Activated T-helper 1 cell treated with anti-CD3 and anti-CD28 coated beads, Interleukin-2, amount 50 U/mL, for 16 hours (primary cell): ENCODE data around the gene OR2A1.
"Not testable (repeated sequence)": the region's sequence is repeated elsewhere in the genome, so short reads cannot be mapped to it uniquely, and the experiment has no call there.

Source experiments
- DNase-seq, 2 donors: peaks; one replicate each; pipeline ENCODE4 v3.0.0-alpha.2; 2020; ENCODE audit warnings: low read depth in 1 of 2, low spot score in 1 of 2

The OR2A1 gene, protein sequence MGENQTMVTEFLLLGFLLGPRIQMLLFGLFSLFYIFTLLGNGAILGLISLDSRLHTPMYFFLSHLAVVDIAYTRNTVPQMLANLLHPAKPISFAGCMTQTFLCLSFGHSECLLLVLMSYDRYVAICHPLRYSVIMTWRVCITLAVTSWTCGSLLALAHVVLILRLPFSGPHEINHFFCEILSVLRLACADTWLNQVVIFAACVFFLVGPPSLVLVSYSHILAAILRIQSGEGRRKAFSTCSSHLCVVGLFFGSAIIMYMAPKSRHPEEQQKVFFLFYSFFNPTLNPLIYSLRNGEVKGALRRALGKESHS

DNA sequence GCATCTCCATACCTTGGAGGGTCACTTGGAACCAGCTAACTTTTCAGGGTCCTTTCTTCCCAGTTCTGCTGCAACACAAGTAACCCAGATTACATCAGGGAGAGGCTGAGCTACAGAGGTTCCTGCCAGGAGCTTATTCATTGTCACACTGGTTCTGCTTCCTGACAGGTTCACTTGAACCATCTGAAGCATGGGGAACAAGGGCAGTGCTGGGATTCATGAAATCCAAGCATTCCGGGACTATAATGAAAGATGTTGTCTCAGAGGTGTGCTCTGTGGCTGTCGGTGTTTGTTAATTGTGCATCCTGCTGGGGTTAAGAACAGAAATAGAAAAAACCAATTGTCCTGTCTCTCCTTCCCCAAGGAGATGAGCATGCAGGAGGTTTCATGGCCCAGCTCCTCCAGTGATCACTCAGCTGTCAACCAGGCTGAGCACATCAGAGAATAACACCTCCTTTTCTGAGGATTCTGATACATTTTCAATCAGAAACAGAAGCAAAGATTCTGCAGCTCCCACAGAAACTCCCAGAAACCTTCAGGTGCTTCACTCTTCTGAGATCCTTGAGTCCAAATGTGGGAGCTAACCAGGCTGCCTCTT lies at the start of gene OR2A1:
Gene OR2A1 (plus strand): TSS at position 548 of the 598 bp plus-strand sequence. CDS start 5,706 bp downstream, outside the sequence.
- not testable (repeated sequence) for DNase-seq

DNA sequence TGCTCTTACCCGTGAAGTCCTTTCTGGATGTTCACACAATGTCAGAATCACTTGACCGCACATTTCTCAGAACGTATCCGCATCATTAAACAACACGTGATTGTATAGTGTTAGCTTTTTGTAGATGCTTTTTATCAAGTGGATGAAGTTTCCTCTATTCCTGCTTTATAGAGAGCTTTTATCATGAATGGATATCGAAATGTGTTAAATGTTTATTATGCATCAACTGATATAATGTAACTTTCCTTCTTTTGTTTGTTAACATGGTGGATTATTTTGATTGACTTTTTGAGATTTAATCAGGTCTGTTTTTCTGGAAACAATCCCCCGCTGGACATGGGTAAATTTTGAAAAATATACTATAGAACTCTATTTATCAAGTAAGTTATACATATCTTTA lies 47.5 kb upstream of the OR2A1 start, which contains the start of gene OR2A7:
Gene OR2A7 (minus strand): TSS at position 101 of the 400 bp plus-strand sequence. CDS start 5,164 bp downstream, outside the sequence.
- not testable (repeated sequence) for DNase-seq

DNA sequence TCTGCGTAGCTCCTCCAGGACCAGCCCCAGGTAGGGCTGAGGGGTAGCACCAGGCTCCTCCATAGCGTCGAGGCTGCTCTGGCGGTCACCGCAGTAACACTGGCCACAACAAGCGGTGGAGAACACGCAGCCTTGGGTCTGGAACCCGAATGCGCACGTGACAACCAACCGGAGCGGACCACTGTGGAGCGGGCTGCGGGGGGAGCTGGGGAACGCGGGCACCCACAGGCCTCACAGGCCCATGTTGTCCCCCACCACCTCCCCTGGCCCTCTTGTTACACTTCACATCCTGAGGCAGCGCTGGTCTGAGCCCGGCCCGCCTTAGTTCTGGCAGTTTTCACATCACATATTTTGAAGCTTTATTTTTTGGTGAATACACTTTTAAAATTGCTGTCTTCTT lies 43.0 kb upstream of the OR2A1 start, which contains the start of gene CTAGE8:
Gene CTAGE8 (minus strand): TSS at position 101 of the 400 bp plus-strand sequence. CDS start 38 bp downstream, at position 63.
- not testable (repeated sequence) for DNase-seq

DNA sequence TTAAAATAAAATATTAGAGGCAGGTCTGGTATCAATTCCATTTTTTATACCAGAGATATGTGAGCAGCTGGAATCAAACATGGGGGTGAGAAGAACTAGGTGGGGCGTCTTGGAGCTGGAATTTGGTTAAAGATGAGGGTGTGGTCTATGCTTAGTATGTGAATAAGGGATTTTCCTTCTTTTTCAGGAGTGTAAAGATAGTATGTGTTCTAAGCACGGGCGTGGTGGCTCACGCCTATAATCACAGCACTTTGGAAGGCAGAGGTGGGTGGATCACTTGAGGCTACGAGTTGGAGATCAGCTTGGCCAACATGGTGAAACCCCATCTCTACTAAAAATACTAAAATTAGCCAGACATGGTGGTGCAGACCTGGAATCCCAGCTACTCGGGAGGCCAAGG lies 36.9 kb upstream of the OR2A1 start:
- not testable (repeated sequence) for DNase-seq

DNA sequence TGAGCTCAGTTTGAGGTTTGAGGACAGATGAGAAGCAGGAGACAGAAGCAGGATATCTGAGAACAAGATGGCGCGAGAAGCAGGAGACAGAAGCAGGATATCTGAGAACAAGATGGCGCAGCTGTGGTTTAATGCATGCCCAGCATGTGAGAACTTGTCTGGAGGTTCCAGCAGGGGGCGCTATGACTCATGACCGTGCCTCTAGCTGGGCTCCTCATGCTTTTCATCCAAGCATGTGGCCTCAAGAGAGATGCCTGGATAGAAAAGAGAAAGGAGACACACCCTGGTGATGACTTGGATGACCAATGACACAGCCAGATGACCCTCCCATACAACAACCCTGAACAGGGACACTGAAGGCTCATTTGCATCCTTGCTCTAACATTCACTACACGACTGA lies 32.2 kb upstream of the OR2A1 start:
- DNase-seq = not testable (repeated sequence)

DNA sequence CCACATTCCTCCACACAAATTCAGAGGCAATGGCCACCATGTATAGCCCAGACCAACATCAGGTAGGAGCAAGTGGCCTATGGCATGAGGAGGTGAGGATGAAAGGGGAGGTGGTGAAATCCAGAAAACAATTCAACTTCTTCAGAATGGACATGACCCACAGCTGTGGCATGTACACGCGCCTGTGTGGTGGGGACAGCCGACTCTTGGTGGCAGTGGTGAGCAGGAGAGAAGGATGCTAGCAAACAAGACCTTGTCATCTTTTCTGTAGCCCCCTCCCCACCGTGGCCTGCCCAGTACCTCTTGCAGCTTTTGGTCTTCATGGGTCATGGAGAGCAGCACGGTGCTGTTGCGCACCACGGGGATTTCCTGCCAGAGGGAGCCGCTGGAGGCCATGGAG lies 30.2 kb upstream of the OR2A1 start:
- not testable (repeated sequence) for DNase-seq

DNA sequence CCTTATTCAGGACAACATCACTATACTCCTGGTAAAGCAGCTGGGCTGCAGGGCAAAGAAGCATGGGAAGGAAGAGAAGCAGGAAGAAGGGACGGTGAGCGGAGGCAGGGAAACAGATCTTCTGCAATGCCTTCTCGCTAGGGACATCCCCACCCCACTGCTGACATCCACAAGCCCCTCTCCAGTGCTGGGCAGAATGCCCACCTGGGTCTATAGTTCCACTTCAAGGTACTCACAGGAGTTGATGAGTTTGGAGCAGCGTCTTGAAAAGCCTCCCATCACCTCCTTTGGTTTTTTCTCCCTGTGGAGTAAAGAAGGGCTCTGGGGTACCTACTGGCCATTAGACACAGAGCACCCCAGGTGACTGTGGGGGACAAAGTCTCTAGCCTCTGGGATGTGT lies 29.7 kb upstream of the OR2A1 start:
- not testable (repeated sequence) for DNase-seq

DNA sequence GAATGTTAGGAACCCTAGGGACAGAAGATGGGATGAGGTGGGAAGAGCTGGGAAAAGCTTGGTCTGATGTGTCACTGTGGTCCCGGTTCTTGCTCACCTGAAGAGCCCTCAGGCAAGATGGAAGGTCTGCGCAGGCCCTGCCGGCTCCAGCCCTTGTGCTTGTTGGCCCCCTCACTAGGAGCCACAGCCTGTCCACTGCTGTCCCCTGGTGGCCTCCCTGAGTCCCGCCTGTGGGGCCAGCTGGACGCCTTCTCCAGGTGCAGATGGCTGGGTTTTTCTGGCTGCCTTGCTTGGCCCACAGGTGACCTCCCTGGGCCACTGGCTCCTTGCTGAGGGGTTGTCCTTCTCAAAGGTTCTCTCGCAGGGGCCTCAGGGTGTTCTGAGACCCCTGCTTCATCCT lies 28.5 kb upstream of the OR2A1 start:
- not testable (repeated sequence) for DNase-seq

DNA sequence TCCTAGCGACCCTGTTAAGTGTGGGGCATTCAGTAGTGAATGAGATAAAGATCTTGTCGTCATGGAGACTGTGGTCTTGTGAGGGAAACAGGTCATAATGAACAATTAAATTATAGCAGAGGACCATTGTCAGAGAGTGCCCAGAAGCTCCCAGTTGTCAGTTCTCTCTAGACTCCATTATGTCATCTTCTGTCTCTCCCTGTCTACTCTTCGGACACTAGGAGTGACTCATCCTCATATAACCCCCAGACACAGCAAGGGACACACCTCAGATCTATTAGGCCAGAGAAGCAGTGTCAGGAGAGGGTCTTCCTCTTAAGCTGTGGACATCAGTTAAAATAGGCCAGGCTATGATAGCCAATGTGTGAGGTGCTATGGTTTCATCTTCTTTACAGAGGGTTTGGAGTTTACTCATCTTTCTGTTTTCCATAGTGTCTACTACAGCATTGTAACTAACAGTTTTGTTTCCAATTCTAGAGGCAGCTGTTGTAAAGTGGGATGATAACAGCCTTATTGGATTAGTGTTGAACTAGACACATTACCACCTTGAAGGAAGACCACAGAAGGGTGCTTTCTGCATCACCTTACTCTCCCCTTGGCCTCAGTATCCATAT lies 24.9 kb upstream of the OR2A1 start:
- DNase-seq = not testable (repeated sequence)

DNA sequence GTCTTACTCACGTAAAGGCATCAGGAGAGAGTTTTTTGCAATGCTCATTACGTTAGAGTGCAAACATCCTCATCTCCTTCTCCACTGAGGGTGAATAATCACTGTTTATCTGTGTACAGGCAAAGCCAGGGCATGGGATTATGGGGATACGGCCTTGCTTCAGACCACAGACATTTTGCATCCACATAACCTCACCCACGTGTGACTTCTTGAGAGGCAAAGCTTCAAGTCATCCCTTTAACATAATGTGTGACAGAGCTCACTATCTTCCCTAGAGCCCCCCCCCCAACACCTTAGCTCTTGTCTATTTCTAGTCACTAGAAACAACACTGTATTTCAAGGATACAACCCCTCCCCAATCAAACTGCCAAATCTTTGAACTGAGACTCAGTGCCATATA lies 20.6 kb upstream of the OR2A1 start:
- DNase-seq = not testable (repeated sequence)

DNA sequence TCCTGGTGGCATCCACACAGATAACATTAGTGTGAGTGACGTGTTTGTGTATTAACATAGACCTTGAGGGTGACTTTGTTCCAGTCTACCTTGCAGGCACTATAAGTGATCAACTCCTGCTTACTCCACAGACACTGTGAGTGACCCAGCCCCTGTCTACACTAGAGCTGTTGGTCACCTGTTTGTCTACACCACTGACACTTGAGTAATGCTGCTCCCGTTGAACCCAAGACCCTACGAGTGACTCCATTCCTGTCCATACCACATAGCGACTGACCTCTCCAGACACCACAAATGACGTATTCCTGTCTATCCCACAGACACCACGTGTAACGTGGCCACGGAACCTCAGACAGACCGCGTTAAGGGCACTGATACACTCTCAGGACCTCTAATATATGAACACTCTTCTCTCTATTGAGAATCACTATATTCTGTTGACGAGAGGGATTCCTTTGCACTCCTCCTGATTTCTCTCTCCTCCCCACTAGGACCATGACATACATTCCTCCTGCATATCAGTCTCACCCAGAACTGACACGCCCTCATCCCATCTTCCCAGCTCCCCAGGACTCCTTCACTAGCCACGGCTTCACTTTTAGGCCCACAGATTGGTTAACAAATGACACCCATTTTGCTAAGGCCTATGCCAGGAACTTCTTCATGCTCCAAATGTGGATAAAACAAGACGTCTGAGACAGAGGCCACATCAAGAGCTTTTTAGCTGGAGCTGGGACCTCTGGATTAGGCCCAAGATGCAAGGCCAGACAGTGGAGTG lies 19.6 kb upstream of the OR2A1 start:
- not testable (repeated sequence) for DNase-seq

DNA sequence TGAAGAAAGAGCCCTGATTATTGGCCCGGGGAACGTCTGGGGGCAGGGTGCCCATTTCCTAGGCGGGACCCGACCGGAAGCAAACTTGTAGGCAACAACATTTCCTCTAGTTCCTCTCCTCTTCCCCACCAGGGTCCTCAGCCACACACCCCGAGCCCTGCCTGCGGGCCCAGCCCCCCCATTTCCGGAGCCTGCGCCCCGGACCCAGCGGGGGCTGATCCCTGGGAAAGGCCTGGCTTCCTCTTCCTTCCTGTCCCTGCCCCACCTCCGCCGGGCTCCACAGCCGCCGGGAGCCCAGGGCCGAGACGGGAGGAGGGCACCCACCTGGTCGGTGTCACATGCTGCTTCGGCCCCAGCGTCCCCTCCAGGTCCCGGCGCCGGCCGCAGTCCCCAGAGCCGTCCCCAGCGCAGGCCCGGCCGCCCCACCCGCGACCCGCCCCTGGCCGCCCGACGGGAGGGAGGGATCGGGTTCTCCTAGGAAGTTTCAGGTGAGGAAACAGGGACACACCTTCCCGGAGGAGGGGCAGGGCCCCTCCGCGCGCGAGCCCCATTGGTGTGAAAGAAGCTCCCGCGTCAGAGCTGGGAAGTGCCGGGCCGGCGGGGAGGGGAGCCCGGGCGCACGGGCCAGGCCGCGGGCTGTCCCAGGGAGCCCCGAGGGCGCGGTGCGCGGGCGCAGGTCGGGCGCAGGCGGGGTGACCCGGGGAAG lies 18.3 kb upstream of the OR2A1 start:
- DNase-seq = not testable (repeated sequence)

DNA sequence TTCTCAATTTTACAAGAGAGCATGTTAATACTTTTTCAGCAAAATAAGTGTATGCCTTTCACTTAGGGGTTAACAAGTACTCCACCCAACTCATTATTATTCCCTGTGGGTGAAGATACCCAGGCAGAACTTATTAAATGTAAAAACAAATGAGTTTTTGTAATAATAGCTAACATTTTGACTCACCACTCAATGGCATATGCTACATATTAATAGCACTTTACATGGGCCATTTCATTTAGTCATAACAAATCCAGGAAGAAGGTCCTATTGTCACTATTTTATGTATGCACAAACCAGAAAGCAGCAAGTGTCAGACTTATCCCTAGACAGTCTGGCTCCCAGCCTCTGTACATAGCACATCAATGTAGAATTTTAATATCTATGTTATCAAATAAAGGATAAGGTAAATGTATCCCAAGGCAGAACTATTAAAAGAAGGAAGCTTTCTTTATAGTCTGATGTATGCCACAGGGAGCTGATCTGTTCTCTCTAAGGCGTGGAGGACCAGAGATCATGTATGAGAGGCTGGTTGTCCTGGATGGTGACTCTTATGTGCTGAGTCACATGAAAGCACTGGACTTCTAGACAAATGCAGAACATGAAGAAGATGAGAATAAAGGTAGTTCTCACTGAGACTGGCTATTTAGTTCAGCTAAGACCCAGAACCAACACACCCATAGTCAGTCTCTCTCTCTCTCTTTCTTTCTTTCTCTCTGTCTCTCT lies 9.5 kb upstream of the OR2A1 start:
- DNase-seq = not testable (repeated sequence)

DNA sequence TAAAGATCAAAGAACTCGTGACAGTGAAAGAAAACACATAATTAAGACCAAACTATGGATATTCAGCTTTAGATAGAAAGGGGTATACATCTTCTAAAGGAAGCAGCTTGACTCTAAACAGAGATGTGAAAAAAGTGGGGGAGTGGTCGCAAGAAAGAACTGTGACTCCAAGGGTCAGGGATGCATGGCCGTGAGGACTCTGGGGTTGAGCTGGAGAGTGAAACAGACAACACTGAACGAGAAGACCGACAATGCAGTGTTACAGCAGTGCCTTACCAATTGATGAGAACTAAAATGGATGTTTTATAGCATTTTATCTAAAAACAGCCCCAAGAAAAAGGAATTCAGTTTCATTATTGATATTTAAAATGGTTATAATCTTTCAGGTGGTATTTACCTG lies 8.6 kb upstream of the OR2A1 start:
- DNase-seq = not testable (repeated sequence)

DNA sequence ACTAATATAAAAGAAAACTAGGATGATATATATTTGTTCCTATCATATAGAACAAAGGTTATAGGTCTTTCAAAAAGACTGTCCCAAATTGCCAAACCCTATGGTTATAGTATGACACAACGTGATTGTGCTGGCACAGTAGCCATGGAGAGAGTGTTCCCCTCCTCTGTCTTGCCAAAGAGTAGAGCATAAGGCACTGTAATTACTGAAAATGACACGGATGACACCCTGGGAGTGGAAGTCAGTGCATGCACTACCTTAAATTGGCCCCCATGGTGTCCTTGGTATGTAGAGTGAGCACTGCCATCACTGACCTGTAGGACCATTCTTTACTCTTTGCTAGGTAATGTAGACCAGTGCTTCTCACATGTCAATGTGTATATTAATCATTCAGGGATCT lies 7.1 kb upstream of the OR2A1 start:
- not testable (repeated sequence) for DNase-seq

DNA sequence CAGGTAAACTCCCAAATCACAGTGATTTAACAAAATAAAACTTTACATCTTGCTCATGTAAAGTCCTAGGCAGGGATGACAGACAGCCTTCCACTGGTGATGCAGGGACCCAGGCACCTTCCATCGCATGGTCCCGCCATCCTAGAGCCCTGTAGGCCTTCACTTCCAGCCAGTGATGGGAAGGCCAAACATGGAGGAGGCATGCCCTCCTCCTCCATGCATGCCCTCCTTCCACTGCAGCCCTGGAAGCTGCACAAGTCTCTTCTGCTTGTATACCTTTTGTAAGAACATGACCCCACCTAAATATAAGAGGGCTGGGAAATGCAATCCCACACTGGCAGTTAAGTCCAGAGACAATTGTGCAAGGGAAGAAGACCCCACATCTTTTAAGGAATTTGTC lies 2.5 kb upstream of the OR2A1 start:
- DNase-seq = not testable (repeated sequence)

DNA sequence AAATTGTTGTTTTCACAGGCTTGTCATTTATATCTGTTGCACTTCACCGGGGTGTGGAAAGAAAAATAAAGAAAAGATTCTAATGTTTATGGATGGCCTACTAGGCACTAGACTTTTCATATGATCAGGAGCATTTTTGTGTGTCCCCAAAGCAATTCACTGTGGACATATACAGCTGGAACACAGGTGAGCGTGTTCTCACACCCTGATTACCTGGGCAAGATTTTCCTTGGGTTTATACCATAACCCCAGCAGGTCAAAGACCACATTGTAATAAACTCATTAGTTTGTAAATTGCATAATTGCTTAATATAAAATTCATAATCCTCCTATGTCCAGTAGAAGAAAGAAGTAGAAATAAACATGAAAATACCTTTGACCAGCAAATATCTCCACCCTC lies 1.0 kb upstream of the OR2A1 start:
- DNase-seq = not testable (repeated sequence)

DNA sequence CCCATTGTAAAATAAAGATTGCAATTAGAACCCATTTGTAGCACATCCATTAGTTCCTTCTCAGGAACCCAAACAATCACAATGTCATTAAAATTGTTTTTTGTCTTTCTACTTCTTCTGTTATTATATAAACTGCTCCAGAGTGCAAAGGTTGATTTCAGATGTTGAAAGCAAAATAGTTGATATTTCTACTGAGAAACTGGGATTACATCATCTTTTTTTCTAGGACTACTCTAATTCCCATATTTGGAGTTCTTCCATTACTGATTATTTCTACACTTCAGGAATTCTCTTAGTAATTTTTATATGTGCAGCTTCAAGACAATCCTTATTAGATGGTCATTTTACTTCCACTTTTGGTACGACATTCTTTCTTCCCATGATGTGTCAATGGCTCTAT lies 5.3 kb downstream of the OR2A1 start:
- not testable (repeated sequence) for DNase-seq

DNA sequence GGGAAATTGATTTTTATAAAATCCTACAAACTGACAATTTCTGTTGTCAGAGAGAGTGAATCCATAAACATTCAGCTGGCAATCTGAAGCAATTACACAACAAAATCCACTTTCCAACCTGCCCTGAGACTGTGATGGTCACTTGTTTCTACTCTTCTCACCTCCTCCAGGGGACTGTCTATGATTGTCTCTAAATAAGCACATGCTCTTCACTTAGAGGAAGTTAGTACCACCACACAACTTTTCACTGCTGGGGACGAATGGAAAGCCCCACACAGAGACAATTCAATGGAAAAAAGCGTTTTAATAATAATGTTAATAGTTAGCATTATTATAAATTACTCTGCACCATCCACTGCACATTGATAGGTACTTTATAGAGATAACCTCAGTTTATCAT lies 7.3 kb downstream of the OR2A1 start:
- not testable (repeated sequence) for DNase-seq

DNA sequence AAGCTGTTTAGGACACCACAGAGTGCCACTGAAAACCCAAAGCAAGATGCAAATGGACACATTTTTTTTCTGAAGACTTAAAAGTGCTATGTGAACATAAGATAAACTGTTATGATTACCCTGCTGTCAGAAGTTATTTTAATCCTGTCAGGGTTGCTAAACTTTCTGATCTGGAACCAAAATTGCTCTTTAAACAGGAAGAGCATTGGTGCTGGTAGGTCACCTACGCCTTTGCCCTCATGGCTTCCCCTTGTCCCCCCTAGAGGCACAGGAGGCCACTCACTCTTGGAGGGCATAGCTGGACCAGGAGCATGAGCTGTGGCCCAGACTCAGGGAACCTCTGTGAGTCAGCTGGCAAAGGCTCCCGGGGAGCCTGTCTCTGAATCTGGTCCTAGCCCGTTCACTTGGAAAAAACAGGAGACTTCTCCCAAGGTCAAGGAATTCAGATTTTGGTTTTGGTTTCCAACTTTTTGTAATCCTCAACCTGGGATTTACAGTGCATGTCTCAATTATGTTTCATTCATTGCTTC lies 9.5 kb downstream of the OR2A1 start:
- not testable (repeated sequence) for DNase-seq
